ENCODE results near the gene TTLL11. TPM values are rescaled to one million over a fixed set of nuclear protein-coding genes. Genes with fewer than 3 reads are reported as not detected.

Gene TTLL11
- total RNA-seq, 4 donors from 2014 or later, result 3.0 to 9.9 (median 7.4) TPM

DNA sequence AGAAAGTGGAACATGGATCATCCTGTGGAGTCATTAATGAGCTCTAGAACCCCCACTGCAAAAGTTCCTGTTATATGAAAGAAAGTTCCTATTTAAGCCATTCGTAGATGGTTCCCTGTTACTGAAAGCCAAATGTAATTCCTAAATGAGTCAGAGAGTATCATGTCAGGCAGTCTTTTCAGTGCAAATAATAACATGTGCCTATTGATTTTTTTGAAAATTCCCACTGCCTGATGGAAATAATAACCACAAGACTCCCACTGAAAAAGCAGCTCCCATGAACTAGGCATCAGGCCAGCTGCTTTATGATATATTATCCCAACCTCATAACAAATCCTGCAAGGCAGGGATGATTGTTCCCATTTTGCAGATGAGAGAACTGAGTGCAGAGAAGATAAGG, 224.5 kb downstream of the TTLL11 start:
- no peaks in the 10 kb centered on the region for H3K4me1 ChIP-seq
- TF ChIP-seq, protein P1, sequence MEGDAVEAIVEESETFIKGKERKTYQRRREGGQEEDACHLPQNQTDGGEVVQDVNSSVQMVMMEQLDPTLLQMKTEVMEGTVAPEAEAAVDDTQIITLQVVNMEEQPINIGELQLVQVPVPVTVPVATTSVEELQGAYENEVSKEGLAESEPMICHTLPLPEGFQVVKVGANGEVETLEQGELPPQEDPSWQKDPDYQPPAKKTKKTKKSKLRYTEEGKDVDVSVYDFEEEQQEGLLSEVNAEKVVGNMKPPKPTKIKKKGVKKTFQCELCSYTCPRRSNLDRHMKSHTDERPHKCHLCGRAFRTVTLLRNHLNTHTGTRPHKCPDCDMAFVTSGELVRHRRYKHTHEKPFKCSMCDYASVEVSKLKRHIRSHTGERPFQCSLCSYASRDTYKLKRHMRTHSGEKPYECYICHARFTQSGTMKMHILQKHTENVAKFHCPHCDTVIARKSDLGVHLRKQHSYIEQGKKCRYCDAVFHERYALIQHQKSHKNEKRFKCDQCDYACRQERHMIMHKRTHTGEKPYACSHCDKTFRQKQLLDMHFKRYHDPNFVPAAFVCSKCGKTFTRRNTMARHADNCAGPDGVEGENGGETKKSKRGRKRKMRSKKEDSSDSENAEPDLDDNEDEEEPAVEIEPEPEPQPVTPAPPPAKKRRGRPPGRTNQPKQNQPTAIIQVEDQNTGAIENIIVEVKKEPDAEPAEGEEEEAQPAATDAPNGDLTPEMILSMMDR (IDR thresholded peaks at IDR 0.05), result no peak
- TF ChIP-seq POLR2A (IDR thresholded peaks at IDR 0.05), result no peak
- H3K36me3 ChIP-seq, result no peaks in the 10 kb centered on the region
- H3K27ac ChIP-seq, result no peak overlapping the region
- no peaks in the 10 kb centered on the region for H3K9me3 ChIP-seq
- DNase-seq, result no peak
- H3K4me3 ChIP-seq, result no peak overlapping the region
- H3K27me3 ChIP-seq, result no peaks in the 10 kb centered on the region

DNA sequence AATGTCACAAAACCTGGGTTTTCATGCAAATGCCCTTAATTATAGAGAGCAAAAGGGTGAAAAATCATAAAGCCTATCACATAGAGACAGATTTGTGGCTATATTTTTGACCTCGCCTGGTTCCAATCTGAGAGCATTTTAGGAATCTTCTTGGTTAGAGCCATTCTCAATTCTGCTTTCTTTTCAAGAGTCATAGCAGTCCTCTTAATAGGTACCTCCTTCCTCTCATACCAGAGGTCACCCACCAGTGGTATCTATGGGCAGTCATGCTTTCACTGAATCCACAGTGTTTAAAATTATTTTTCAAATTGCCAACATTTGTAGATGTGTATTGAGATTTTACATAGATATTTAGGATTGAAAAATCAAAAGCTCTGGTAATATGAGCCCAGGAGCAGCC, 226.2 kb downstream of the TTLL11 start:
- Histone ChIP-seq H3K36me3 (no peaks in the 10 kb centered on the region), H3K4me1 (no peaks in the 10 kb centered on the region), H3K4me3 (no peak overlapping the region), H3K27me3 (no peaks in the 10 kb centered on the region), H3K27ac (no peak overlapping the region), H3K9me3 (no peaks in the 10 kb centered on the region)
- TF ChIP-seq POLR2A (IDR thresholded peaks at IDR 0.05), result no peak
- TF ChIP-seq, protein P1 (IDR thresholded peaks at IDR 0.05), result no peak
- no peak for DNase-seq

DNA sequence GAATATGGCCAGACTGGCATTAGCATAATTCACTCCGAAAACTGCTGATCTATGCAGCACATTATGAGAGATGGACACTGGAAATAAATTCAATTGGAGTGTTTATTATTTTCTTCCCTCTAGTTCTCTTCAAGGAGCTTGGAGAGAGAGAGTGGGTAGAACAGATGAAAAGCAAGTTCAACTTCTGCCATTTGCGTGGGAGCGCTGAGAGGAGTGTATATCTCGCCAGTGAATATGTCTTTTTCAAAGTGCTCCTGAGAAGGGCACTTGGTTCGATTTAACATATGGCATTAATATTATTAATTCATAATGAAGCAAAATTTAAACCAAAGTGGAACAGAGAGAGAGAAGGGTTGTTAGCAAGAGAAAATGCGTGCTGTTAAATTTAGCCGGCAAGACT, 227.2 kb downstream of the TTLL11 start:
- no peaks in the 10 kb centered on the region for H3K4me1 ChIP-seq
- H3K27me3 ChIP-seq, result no peaks in the 10 kb centered on the region
- no peak overlapping the region for H3K4me3 ChIP-seq
- TF ChIP-seq POLR2A (IDR thresholded peaks at IDR 0.05), result no peak
- TF ChIP-seq, protein P1 (IDR thresholded peaks at IDR 0.05), result no peak
- DNase-seq, result no peak
- H3K36me3 ChIP-seq, result no peaks in the 10 kb centered on the region
- H3K27ac ChIP-seq, result no peak overlapping the region
- no peaks in the 10 kb centered on the region for H3K9me3 ChIP-seq

DNA sequence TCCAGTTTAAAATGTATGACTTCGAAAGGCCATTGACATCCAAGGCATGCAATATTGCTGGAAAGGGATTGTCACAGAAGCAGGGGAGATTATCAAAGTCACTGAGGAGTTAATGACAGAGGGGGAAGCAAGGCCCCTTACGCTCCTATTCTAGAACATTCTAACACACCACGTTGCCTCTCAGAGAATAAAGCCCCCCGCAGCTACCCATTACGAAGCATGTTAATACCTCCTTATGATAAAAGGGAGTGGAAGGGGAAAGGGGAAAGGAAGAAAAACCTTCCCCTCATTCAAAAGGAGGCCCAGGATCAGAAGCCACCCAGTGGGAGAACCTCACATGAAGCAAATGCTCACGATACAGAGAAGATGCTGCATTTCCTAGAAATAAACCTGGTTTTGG, 228.0 kb downstream of the TTLL11 start:
- Histone ChIP-seq H3K4me3 (no peak overlapping the region), H3K9me3 (no peaks in the 10 kb centered on the region), H3K27ac (no peak overlapping the region), H3K27me3 (no peaks in the 10 kb centered on the region), H3K4me1 (no peaks in the 10 kb centered on the region), H3K36me3 (no peaks in the 10 kb centered on the region)
- TF ChIP-seq, protein P1 (IDR thresholded peaks at IDR 0.05), result no peak
- TF ChIP-seq POLR2A (IDR thresholded peaks at IDR 0.05), result no peak
- no peak for DNase-seq

DNA sequence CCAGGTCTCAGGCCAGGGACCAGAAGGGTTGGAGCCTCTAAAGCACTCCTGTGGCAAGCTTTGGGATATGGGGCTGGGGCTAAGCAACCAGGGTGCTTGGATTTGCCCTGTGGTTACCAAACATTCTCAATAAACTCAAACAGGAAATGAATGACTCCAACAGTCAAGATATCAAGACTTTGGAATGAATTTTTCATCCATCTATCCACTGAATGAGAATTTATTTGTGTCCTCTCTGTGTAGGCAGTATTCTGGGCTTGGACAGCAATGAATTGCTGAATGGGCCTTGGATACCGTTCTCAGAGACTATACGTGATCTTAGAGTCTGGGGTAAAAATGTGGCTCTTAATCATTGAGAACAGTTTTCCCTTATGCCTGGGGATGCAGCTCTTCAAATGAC, 229.2 kb downstream of the TTLL11 start:
- H3K36me3 ChIP-seq, result no peaks in the 10 kb centered on the region
- no peaks in the 10 kb centered on the region for H3K4me1 ChIP-seq
- DNase-seq, result no peak
- H3K27ac ChIP-seq, result no peak overlapping the region
- H3K4me3 ChIP-seq, result no peak overlapping the region
- no peaks in the 10 kb centered on the region for H3K9me3 ChIP-seq
- no peaks in the 10 kb centered on the region for H3K27me3 ChIP-seq
- TF ChIP-seq, protein P1 (IDR thresholded peaks at IDR 0.05), result no peak
- TF ChIP-seq POLR2A (IDR thresholded peaks at IDR 0.05), result no peak

Measured in Peyer's patch (tissue), 4 donors.